Measurements from ENCODE around the gene ANGPTL1.

The ANGPTL1 gene

DNA sequence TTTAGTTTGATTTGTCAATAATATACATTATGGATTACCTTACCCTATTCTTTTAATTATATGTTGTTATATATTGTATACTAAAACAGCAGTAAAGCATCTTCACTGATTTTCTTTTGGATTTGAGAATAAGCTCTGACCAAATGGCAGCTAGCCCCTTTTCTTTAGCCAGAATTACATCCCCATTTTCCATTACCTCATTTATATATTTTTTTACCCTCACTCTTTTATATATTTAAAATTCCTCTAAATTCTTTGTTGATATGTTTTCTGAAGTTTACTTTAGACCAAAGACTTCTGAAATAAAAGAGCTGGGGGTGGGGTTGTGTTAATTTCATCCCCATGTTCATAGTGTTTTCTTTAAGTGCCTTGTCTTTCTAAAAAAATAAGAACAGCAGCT, 24.6 kb downstream of the ANGPTL1 start:
- H3K9me3 ChIP-seq (ENCODE audit: control insufficient read depth, insufficient read depth, low read depth, low read length), result no peaks in the 10 kb centered on the region
- POLR2A ChIA-PET, result no interaction called here
- TF ChIP-seq GLI2 (tag by site-specific recombination; IDR thresholded peaks at IDR 0.05; ENCODE audit: borderline replicate concordance, low read depth), result no peak
- TF ChIP-seq, protein P1, sequence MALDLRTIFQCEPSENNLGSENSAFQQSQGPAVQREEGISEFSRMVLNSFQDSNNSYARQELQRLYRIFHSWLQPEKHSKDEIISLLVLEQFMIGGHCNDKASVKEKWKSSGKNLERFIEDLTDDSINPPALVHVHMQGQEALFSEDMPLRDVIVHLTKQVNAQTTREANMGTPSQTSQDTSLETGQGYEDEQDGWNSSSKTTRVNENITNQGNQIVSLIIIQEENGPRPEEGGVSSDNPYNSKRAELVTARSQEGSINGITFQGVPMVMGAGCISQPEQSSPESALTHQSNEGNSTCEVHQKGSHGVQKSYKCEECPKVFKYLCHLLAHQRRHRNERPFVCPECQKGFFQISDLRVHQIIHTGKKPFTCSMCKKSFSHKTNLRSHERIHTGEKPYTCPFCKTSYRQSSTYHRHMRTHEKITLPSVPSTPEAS (tag by site-specific recombination; IDR thresholded peaks at IDR 0.05), result no peak
- TF ChIP-seq, protein P2, sequence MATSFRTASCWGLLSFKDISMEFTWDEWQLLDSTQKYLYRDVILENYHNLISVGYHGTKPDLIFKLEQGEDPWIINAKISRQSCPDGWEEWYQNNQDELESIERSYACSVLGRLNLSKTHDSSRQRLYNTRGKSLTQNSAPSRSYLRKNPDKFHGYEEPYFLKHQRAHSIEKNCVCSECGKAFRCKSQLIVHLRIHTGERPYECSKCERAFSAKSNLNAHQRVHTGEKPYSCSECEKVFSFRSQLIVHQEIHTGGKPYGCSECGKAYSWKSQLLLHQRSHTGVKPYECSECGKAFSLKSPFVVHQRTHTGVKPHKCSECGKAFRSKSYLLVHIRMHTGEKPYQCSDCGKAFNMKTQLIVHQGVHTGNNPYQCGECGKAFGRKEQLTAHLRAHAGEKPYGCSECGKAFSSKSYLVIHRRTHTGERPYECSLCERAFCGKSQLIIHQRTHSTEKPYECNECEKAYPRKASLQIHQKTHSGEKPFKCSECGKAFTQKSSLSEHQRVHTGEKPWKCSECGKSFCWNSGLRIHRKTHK (tag by site-specific recombination; IDR thresholded peaks at IDR 0.05), result no peak
- no peak overlapping the region for H3K27ac ChIP-seq (ENCODE audit: extremely low read depth, low read depth, low read length)
- H3K36me3 ChIP-seq (ENCODE audit: control insufficient read depth in 2 of 2, insufficient read depth in 1 of 2, low read length in 2 of 2), result no peaks in the 10 kb centered on the region
- no peak overlapping the region for H3K4me3 ChIP-seq (ENCODE audit: low read depth, low read length)
- peaks cover 20% of the 10 kb centered on the region for H3K4me1 ChIP-seq (ENCODE audit: control insufficient read depth, insufficient read depth, low read length)
- CTCF ChIA-PET, result interaction anchor here (1.3 kb wide), 1 partner anchor 304 kb away, joined by 3 read pairs; no protein-coding TSS in a partner anchor

DNA sequence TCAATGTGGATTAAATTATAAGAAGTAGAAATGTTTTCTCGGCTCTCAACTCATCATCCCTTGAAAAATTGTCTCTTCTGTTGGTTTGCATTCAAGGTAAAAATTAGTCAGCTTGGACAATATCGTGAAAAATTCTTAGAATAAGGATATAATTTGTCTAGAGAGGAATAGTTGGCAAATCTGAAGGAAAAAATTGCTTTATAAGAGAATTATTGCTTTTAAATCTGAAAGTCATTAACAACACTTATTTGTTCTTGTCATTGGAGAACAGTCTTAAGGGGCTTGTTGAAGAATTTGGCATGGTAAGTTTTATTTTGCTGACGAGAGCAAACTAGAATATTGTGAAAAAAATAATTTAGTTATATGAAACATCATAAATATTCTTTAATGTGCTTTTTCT, 26.4 kb downstream of the ANGPTL1 start:
- H3K4me3 ChIP-seq (ENCODE audit: low read depth, low read length), result no peak overlapping the region
- POLR2A ChIA-PET, result no interaction called here
- H3K36me3 ChIP-seq (ENCODE audit: control insufficient read depth in 2 of 2, insufficient read depth in 1 of 2, low read length in 2 of 2), result no peaks in the 10 kb centered on the region
- no peaks in the 10 kb centered on the region for H3K9me3 ChIP-seq (ENCODE audit: control insufficient read depth, insufficient read depth, low read depth, low read length)
- no peak overlapping the region for H3K27ac ChIP-seq (ENCODE audit: extremely low read depth, low read depth, low read length)
- H3K4me1 ChIP-seq (ENCODE audit: control insufficient read depth, insufficient read depth, low read length), result peaks cover 20% of the 10 kb centered on the region
- CTCF ChIA-PET, result no interaction called here
- TF ChIP-seq FEZF1 (tag by site-specific recombination; IDR thresholded peaks at IDR 0.05) (no peak), MEIS1 (CRISPR knock-in tag; IDR thresholded peaks at IDR 0.05; ENCODE audit: borderline replicate concordance) (no peak), ZNF501 (tag by site-specific recombination; IDR thresholded peaks at IDR 0.05) (no peak), SP7 (tag by site-specific recombination; IDR thresholded peaks at IDR 0.05) (no peak), ZNF76 (tag by site-specific recombination; IDR thresholded peaks at IDR 0.05; ENCODE audit: borderline replicate concordance, low read depth) (no peak), ZNF600 (tag by site-specific recombination; IDR thresholded peaks at IDR 0.05) (no peak), ZNF19 (tag by site-specific recombination; IDR thresholded peaks at IDR 0.05; ENCODE audit: low read depth) (no peak), ZNF274 (IDR thresholded peaks at IDR 0.05; ENCODE audit: low read length) (no peak), ZNF274 (tag by site-specific recombination; IDR thresholded peaks at IDR 0.05; ENCODE audit: borderline replicate concordance) (no peak), ZFP69B (tag by site-specific recombination; IDR thresholded peaks at IDR 0.05) (no peak)
- TF ChIP-seq, protein P3, sequence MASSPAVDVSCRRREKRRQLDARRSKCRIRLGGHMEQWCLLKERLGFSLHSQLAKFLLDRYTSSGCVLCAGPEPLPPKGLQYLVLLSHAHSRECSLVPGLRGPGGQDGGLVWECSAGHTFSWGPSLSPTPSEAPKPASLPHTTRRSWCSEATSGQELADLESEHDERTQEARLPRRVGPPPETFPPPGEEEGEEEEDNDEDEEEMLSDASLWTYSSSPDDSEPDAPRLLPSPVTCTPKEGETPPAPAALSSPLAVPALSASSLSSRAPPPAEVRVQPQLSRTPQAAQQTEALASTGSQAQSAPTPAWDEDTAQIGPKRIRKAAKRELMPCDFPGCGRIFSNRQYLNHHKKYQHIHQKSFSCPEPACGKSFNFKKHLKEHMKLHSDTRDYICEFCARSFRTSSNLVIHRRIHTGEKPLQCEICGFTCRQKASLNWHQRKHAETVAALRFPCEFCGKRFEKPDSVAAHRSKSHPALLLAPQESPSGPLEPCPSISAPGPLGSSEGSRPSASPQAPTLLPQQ (tag by site-specific recombination; IDR thresholded peaks at IDR 0.05), result no peak
- TF ChIP-seq, protein P4, sequence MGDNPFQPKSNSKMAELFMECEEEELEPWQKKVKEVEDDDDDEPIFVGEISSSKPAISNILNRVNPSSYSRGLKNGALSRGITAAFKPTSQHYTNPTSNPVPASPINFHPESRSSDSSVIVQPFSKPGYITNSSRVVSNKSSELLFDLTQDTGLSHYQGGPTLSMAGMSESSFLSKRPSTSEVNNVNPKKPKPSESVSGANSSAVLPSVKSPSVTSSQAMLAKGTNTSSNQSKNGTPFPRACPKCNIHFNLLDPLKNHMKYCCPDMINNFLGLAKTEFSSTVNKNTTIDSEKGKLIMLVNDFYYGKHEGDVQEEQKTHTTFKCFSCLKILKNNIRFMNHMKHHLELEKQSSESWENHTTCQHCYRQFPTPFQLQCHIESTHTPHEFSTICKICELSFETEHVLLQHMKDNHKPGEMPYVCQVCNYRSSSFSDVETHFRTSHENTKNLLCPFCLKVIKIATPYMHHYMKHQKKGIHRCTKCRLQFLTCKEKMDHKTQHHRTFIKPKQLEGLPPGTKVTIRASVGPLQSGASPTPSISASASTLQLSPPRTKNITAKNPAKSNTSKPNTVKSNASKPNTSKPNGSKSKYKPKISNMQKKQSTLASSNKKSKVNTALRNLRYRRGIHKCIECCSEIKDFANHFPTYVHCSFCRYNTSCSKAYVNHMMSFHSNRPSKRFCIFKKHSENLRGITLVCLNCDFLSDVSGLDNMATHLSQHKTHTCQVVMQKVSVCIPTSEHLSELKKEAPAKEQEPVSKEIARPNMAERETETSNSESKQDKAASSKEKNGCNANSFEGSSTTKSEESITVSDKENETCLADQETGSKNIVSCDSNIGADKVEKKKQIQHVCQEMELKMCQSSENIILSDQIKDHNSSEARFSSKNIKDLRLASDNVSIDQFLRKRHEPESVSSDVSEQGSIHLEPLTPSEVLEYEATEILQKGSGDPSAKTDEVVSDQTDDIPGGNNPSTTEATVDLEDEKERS (tag by site-specific recombination; IDR thresholded peaks at IDR 0.05), result no peak

DNA sequence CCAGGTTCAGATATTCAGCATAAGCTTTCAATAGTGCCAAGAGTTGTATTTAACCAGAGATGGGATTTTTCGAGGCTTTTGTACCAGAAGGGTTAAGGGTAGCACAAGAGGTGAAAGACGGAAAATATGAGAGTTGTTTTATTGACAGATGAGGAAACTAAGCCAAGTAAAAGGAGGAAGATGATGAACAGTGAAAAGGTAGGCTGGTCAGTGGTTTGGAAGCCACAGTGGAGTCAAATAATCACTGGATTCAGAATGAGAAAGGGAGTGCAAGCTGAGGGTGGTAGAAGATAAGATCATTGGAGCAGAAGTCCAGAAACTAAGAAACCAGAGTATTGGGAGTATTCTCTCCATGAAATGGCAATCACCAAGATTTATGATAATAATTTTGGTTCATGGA, 45.7 kb downstream of the ANGPTL1 start:
- Histone ChIP-seq H3K4me1 (ENCODE audit: control insufficient read depth, insufficient read depth, low read length) (no peaks in the 10 kb centered on the region), H3K36me3 (ENCODE audit: control insufficient read depth in 2 of 2, insufficient read depth in 1 of 2, low read length in 2 of 2) (peaks cover 0 to 4% of the 10 kb centered on the region in 2 experiments; a peak in 1 of 3 replicates), H3K9me3 (ENCODE audit: control insufficient read depth, insufficient read depth, low read depth, low read length) (no peaks in the 10 kb centered on the region), H3K27ac (ENCODE audit: extremely low read depth, low read depth, low read length) (no peak overlapping the region), H3K4me3 (ENCODE audit: low read depth, low read length) (no peak overlapping the region)
- CTCF ChIA-PET, result no interaction called here
- POLR2A ChIA-PET, result no interaction called here
- TF ChIP-seq TRIM28 (IDR thresholded peaks at IDR 0.05; ENCODE audit: borderline replicate concordance, low read length), result no peak
- TF ChIP-seq, protein P5, sequence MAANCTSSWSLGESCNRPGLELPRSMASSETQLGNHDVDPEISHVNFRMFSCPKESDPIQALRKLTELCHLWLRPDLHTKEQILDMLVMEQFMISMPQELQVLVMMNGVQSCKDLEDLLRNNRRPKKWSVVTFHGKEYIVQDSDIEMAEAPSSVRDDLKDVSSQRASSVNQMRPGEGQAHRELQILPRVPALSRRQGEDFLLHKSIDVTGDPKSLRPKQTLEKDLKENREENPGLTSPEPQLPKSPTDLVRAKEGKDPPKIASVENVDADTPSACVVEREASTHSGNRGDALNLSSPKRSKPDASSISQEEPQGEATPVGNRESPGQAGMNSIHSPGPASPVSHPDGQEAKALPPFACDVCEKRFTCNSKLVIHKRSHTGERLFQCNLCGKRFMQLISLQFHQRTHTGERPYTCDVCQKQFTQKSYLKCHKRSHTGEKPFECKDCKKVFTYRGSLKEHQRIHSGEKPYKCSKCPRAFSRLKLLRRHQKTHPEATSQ (tag by site-specific recombination; IDR thresholded peaks at IDR 0.05), result no peak
- no peak for TF ChIP-seq OSR2 (tag by site-specific recombination; IDR thresholded peaks at IDR 0.05)
- TF ChIP-seq ZNF558 (tag by site-specific recombination; IDR thresholded peaks at IDR 0.05), result no peak

Data from HEK293 (cell line).